H1 (cell line): ENCODE data around the gene RNF41. TPM values are rescaled to one million over a fixed set of nuclear protein-coding genes. Genes with fewer than 3 reads are reported as not detected.
A peak's percentile ranks its signal among the peaks of the same experiment; 100 is the strongest.

ENCODE experiments used
- CTCF ChIA-PET: fragments of 300-600 bp; sonication (Branson Sonifier 250); formaldehyde crosslinking; loops from one replicate; lab custom pipeline; 2021; ENCODE audit not compliant: partially characterized antibody; lab: Charles Lee
- POLR2A ChIA-PET: fragments of 300-600 bp; sonication (Branson Sonifier 250); formaldehyde crosslinking; loops from one replicate; lab custom pipeline; 2021; ENCODE audit warnings: inconsistent platforms; ENCODE audit not compliant: partially characterized antibody; lab: Charles Lee
- DNase-seq, 2 experiments: peaks; one replicate each; pipeline versions ENCODE4 v3.0.0 to v3.0.0-alpha.2; 2010 to 2022; ENCODE audit warnings: low spot score in 2 of 2, low read depth in 1 of 2, mixed read lengths in 1 of 2
- FAIRE-seq: peaks from 2 replicates; lab custom pipeline; 2011; peaks lifted over from hg19 to GRCh38; lab: Jason Lieb, UNC
- H2AFZ ChIP-seq: 2 replicates; pipeline ENCODE4 v1.8.1; 2012; ENCODE audit warnings: low read length, inconsistent platforms
- H2AK5ac ChIP-seq: 2 replicates; pipeline ENCODE4 v1.6.1; 2013; ENCODE audit warnings: low read depth, low read length
- H2BK120ac ChIP-seq: replicated peaks from 2 replicates; pipeline ENCODE3; 2013; ENCODE audit warnings: low read depth, low read length, inconsistent platforms
- H2BK12ac ChIP-seq: 2 replicates; pipeline ENCODE4 v1.6.1; 2013; ENCODE audit warnings: low read depth, low read length
- H2BK15ac ChIP-seq: 2 replicates; pipeline ENCODE4 v1.6.1; 2013; ENCODE audit warnings: low read length
- H2BK20ac ChIP-seq: 2 replicates; pipeline ENCODE4 v1.6.1; 2013; ENCODE audit warnings: low read length
- H2BK5ac ChIP-seq: 2 replicates; pipeline ENCODE4 v1.6.1; 2013; ENCODE audit warnings: low read depth, low read length
- H3K14ac ChIP-seq: 2 replicates; pipeline ENCODE4 v1.6.1; 2013; ENCODE audit warnings: inconsistent platforms; ENCODE audit not compliant: insufficient read length
- H3K18ac ChIP-seq: 2 replicates; pipeline ENCODE4 v1.6.1; 2013; ENCODE audit warnings: low read length; ENCODE audit errors: extremely low read depth
- H3K23ac ChIP-seq: 2 replicates; pipeline ENCODE4 v1.6.1; 2013; ENCODE audit warnings: inconsistent platforms; ENCODE audit not compliant: insufficient read length
- H3K23me2 ChIP-seq: 2 replicates; pipeline ENCODE4 v1.6.1; 2013; ENCODE audit warnings: low read depth, low read length
- H3K27ac ChIP-seq: 2 replicates; pipeline ENCODE4 v1.6.1; 2011; ENCODE audit warnings: low read depth, low read length, inconsistent platforms
- H3K27me3 ChIP-seq, 4 experiments: replicated peaks in 1 of 4; 1 replicate in 1 of 4; 2 replicates in 3 of 4; pipeline versions ENCODE4 v1.6.1 to v1.8.1; 2011 to 2013; ENCODE audit warnings: low read length in 3 of 4, mild to moderate bottlenecking in 3 of 4, inconsistent platforms in 2 of 4, mixed read lengths in 2 of 4, moderate library complexity in 1 of 4; ENCODE audit not compliant: control insufficient read depth in 3 of 4, insufficient read depth in 3 of 4; ENCODE audit errors: extremely low read depth in 1 of 4
- H3K36me3 ChIP-seq, 4 experiments: 2 replicates each; pipeline versions ENCODE4 v1.6.1 to v1.8.1; 2011 to 2013; ENCODE audit warnings: mild to moderate bottlenecking in 4 of 4, low read length in 3 of 4, moderate library complexity in 2 of 4, control low read depth in 1 of 4, inconsistent platforms in 1 of 4; ENCODE audit not compliant: insufficient read depth in 4 of 4, control insufficient read depth in 2 of 4
- H3K4ac ChIP-seq: replicated peaks from 2 replicates; pipeline ENCODE3; 2013; ENCODE audit warnings: low read length, low read depth, mixed read lengths, inconsistent platforms; ENCODE audit not compliant: insufficient read length
- H3K4me1 ChIP-seq, 4 experiments: replicated peaks in 1 of 4; 1 replicate in 1 of 4; 2 replicates in 3 of 4; pipeline versions ENCODE4 v1.6.1 to v1.8.1; 2011 to 2013; ENCODE audit warnings: low read length in 3 of 4, inconsistent platforms in 2 of 4, mixed read lengths in 1 of 4; ENCODE audit not compliant: insufficient read depth in 4 of 4, control insufficient read depth in 3 of 4
- H3K4me2 ChIP-seq, 2 experiments: 2 replicates each; pipeline versions ENCODE4 v1.6.1 to v1.8.1; 2011 to 2013; ENCODE audit warnings: low read depth in 2 of 2, low read length in 2 of 2, control low read depth in 1 of 2, inconsistent platforms in 1 of 2, mild to moderate bottlenecking in 1 of 2; ENCODE audit not compliant: insufficient read depth in 1 of 2
- H3K4me3 ChIP-seq, 4 experiments: fragments of 200-600, 300-600 bp in 1 of 4; sonication (generic), shearing (Covaris generic), sonication (Bioruptor Twin) in 1 of 4; 2 replicates each; pipeline versions ENCODE4 v1.5.1 to v1.8.1; 2011 to 2016; ENCODE audit warnings: low read length in 4 of 4, low read depth in 3 of 4, control low read depth in 2 of 4, inconsistent platforms in 2 of 4, mild to moderate bottlenecking in 2 of 4, mixed read lengths in 1 of 4, moderate library complexity in 1 of 4; ENCODE audit not compliant: insufficient read depth in 2 of 4; ENCODE audit errors: extremely low read depth in 1 of 4
- H3K56ac ChIP-seq: replicated peaks from 2 replicates; pipeline ENCODE3; 2013; ENCODE audit warnings: low read depth, mild to moderate bottlenecking, mixed read lengths, low read length, inconsistent platforms; ENCODE audit not compliant: insufficient read length
- H3K79me1 ChIP-seq: 2 replicates; pipeline ENCODE4 v1.6.1; 2013; ENCODE audit warnings: low read depth, low read length, control low read depth
- H3K79me2 ChIP-seq, 2 experiments: 2 replicates each; pipeline versions ENCODE4 v1.6.1 to v1.8.1; 2012 to 2013; ENCODE audit warnings: low read length in 2 of 2, mild to moderate bottlenecking in 2 of 2, inconsistent platforms in 1 of 2; ENCODE audit not compliant: insufficient read depth in 2 of 2, control insufficient read depth in 1 of 2
- H3K9ac ChIP-seq, 4 experiments: replicated peaks in 1 of 4; 1 replicate in 1 of 4; 2 replicates in 3 of 4; pipeline versions ENCODE4 v1.6.1 to v1.8.1; 2011 to 2013; ENCODE audit warnings: low read depth in 3 of 4, low read length in 3 of 4, control low read depth in 2 of 4, mild to moderate bottlenecking in 2 of 4, moderate library complexity in 2 of 4, inconsistent platforms in 1 of 4; ENCODE audit errors: extremely low read depth in 1 of 4
- H3K9me3 ChIP-seq, 2 experiments: 2 replicates each; pipeline versions ENCODE4 v1.6.1 to v1.8.1; 2012 to 2013; ENCODE audit warnings: mild to moderate bottlenecking in 2 of 2, moderate library complexity in 2 of 2, control low read depth in 1 of 2, inconsistent platforms in 1 of 2, low read depth in 1 of 2, low read length in 1 of 2, mixed read lengths in 1 of 2; ENCODE audit not compliant: insufficient read depth in 2 of 2
- H4K20me1 ChIP-seq, 2 experiments: replicated peaks in 1 of 2; 2 replicates each; pipeline versions ENCODE3 to v1.8.1; 2011 to 2013; ENCODE audit warnings: inconsistent platforms in 2 of 2, low read length in 2 of 2, mild to moderate bottlenecking in 1 of 2; ENCODE audit not compliant: insufficient read depth in 2 of 2, control insufficient read depth in 1 of 2
- H4K5ac ChIP-seq: 2 replicates; pipeline ENCODE4 v1.6.1; 2013; ENCODE audit warnings: low read length, low read depth, mixed read lengths, inconsistent platforms; ENCODE audit not compliant: insufficient read length
- H4K8ac ChIP-seq: 2 replicates; pipeline ENCODE4 v1.8.0; 2013; ENCODE audit warnings: mild to moderate bottlenecking, moderate library complexity, low read length, inconsistent platforms; ENCODE audit not compliant: insufficient read depth; ENCODE audit errors: extremely low read depth
- H4K91ac ChIP-seq: replicated peaks from 2 replicates; pipeline ENCODE3; 2013; ENCODE audit warnings: low read length, mixed read lengths, inconsistent platforms; ENCODE audit not compliant: insufficient read length
- PHF8 ChIP-seq: fragments of 200-600 bp; sonication (generic); conservative IDR thresholded peaks from 2 replicates; pipeline ENCODE4 v1.7.1; 2012; ENCODE audit warnings: low read depth, mild to moderate bottlenecking, inconsistent platforms, low read length, moderate library complexity
- WGBS, 2 experiments: shearing (Covaris generic) in 1 of 2; methylation state at CpG; one replicate each; pipeline versions ENCODE4 v1.1.6 to v1.1.7; 2013 to 2015; ENCODE audit warnings: low lambda C conversion rate in 2 of 2, mixed read lengths in 2 of 2, inconsistent platforms in 1 of 2, low coverage in 1 of 2, missing lambda C conversion rate in 1 of 2; ENCODE audit not compliant: insufficient replicate concordance in 2 of 2, insufficient coverage in 1 of 2, insufficient read length in 1 of 2; ENCODE audit errors: extremely low coverage in 1 of 2, missing lambda C conversion rate in 1 of 2; 5-methylcytosine and 5-hydroxymethylcytosine counted together
- polyA plus RNA-seq, 7 experiments: library from polyadenylated mRNA; depleted of rRNA in 3 of 7; stranded (reverse) in 5 of 7; unstranded in 2 of 7; fragments of >200 nt in 5 of 7; fragments of 200-250 nt in 2 of 7; gene quantifications; 1 replicate in 5 of 7; 2 replicates in 1 of 7; 4 replicates in 1 of 7; pipeline versions ENCODE4 v1.2.1 to v1.2.3, GENCODE V29; 2011 to 2013; ENCODE audit warnings: missing spikeins in 2 of 7, mixed read lengths in 2 of 7
- total RNA-seq: library from RNA; stranded (reverse); fragmentation: NEBNext Ultra II Directional; extraction: Animal tissue kit (Norgen Biotek cat#: 25700); gene quantifications from 2 replicates; pipeline ENCODE4 v1.2.1, GENCODE V29; 2021

RNF41 gene
- total and polyA plus RNA-seq, 2 of the 8 experiments (the other 6 are each of a cell fraction or from before 2014, with no cell fraction given) = 55.5 to 98.6 TPM

DNA sequence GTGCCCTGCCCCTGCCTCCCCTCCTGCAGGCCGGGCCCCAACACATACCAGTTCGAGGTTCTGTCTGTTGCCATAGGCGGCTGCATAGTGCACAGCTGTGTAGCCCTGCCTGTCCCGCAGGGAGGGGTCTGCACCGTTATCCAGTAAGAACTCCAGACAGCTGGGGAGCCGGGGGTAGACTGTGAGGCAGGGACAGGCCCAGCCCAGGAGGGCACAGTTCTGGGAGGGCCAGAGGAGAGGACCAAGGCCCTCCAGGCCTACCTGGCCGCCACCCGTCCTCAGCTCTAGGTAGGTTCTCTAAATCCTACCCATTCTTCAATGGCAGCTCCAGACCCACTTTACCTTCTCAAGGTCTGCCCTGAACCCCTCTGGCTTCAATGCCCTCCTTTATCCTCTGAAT lies 27.0 kb upstream of the RNF41 start:
- H3K27me3 ChIP-seq = no peaks in the 10 kb centered on the region
- DNase-seq (no peak), FAIRE-seq (no peak)
- H2BK120ac ChIP-seq = no peak overlapping the region
- no peak overlapping the region for H2AFZ ChIP-seq
- WGBS, 2 experiments = 97% methylated on average over 8 of the region's 8 CpGs; no CpG with 5 or more reads in 1 of the 2 experiments
- H3K4ac ChIP-seq = no peak overlapping the region
- H4K8ac ChIP-seq = no peak overlapping the region
- no peak overlapping the region for H3K18ac ChIP-seq
- ChIA-PET POLR2A (interaction anchor here (0.5 to 5.6 kb wide), 11 partner anchors 8 to 169 kb away, joined by 3 to 26 read pairs (median 5); partner anchors contain the start of genes ANKRD52, ERBB3 and MYL6), CTCF (interaction anchor here (0.9 to 4.5 kb wide), 7 partner anchors 9 to 58 kb away, joined by 3 to 33 read pairs (median 3); partner anchors contain the start of genes ANKRD52, RNF41 and SMARCC2)
- no peaks in the 10 kb centered on the region for H3K9me3 ChIP-seq
- H4K20me1 ChIP-seq = peaks cover 0 to 6% of the 10 kb centered on the region in 2 experiments
- H3K23me2 ChIP-seq = no peaks in the 10 kb centered on the region
- H2BK15ac ChIP-seq = no peak overlapping the region
- H3K4me2 ChIP-seq = no peak overlapping the region
- no peaks in the 10 kb centered on the region for H3K79me2 ChIP-seq
- no peak overlapping the region for H3K4me3 ChIP-seq
- H4K91ac ChIP-seq = no peak overlapping the region
- H3K4me1 ChIP-seq = no peaks in the 10 kb centered on the region
- H3K56ac ChIP-seq = no peak overlapping the region
- H4K5ac ChIP-seq = no peak overlapping the region
- no peak overlapping the region for H2AK5ac ChIP-seq
- H3K23ac ChIP-seq = no peak overlapping the region
- H2BK20ac ChIP-seq = no peak overlapping the region
- peaks cover 42 to 78% (median 70%) of the 10 kb centered on the region in 4 experiments for H3K36me3 ChIP-seq
- no peak overlapping the region for H3K27ac ChIP-seq
- H2BK5ac ChIP-seq = 0 out of 2 replicates have a peak overlapping the region, but pooled peaks have one; percentile 5
- H3K79me1 ChIP-seq = no peaks in the 10 kb centered on the region
- no peak overlapping the region for H3K9ac ChIP-seq
- no peak for TF ChIP-seq PHF8
- H3K14ac ChIP-seq = no peak overlapping the region
- H2BK12ac ChIP-seq = no peak overlapping the region
